Measurements from ENCODE around the gene KIAA1958.

KIAA1958 gene

GRCh38 chr9:112551641-112552040 is 65.0 kb downstream of the KIAA1958 start:
- no peak for DNase-seq (ENCODE audit: low read depth)
- TF ChIP-seq CTCF (IDR thresholded peaks at IDR 0.05; ENCODE audit: insufficient read depth, low read depth, low read length, missing control alignments) = no peak
- no peak overlapping the region for H3K4me3 ChIP-seq (ENCODE audit: low read length)

GRCh38 chr9:112552229-112553056 is 65.8 kb downstream of the KIAA1958 start:
- H3K4me3 ChIP-seq (ENCODE audit: low read length) = no peak overlapping the region
- TF ChIP-seq CTCF (IDR thresholded peaks at IDR 0.05; ENCODE audit: insufficient read depth, low read depth, low read length, missing control alignments) = no peak
- no peak for DNase-seq (ENCODE audit: low read depth)

- TF ChIP-seq CTCF (IDR thresholded peaks at IDR 0.05; ENCODE audit: insufficient read depth, low read depth, low read length, missing control alignments) = no peak
- H3K4me3 ChIP-seq (ENCODE audit: low read length) = no peak overlapping the region
- no peak for DNase-seq (ENCODE audit: low read depth)
Observed at GRCh38 chr9:112553256-112553826, 66.7 kb downstream of the KIAA1958 start.

- H3K4me3 ChIP-seq (ENCODE audit: low read length) = no peak overlapping the region
- no peak for TF ChIP-seq CTCF (IDR thresholded peaks at IDR 0.05; ENCODE audit: insufficient read depth, low read depth, low read length, missing control alignments)
- DNase-seq (ENCODE audit: low read depth) = peak; percentile 64
Observed at GRCh38 chr9:112554516-112554915, 67.9 kb downstream of the KIAA1958 start.

DNA sequence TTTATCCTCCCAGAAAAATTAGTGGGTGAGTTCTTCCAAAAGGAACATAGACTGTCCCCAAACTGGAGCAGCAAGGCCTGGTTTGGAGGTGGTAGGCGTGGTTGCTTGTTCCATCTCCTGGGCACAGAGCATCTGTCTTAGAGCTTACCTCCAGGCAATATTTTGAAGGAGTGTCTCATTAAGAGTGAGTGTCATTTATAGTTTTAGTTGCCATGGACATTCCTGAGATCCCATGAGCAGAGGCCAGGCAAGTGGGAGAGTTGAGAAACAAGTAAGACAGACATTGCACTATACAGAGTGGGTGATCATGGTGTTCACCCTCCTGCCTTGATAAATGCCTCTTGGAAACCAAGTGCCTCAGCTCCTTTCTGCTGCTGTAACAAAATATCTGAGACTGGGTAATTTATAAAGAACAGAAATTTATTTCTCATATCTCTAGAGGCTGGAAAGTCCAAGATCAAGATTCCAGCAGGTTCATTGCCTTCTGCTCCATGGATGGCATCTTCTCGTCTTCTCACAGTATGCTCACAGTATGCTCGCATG is 68.5 kb downstream of the KIAA1958 start:
- DNase-seq (ENCODE audit: low read depth) = peak; percentile 45
- TF ChIP-seq CTCF (IDR thresholded peaks at IDR 0.05; ENCODE audit: insufficient read depth, low read depth, low read length, missing control alignments) = no peak
- H3K4me3 ChIP-seq (ENCODE audit: low read length) = no peak overlapping the region

GRCh38 chr9:112555844-112556482 is 69.3 kb downstream of the KIAA1958 start:
- peak; percentile 50 for DNase-seq (ENCODE audit: low read depth)
- H3K4me3 ChIP-seq (ENCODE audit: low read length) = no peak overlapping the region
- TF ChIP-seq CTCF (IDR thresholded peaks at IDR 0.05; ENCODE audit: insufficient read depth, low read depth, low read length, missing control alignments) = no peak

All from epithelial cell of esophagus (primary cell).